Stomach (tissue), 9 donors: ENCODE results near the gene FRMD4B. TPM values are rescaled to one million over a fixed set of nuclear protein-coding genes. Genes with fewer than 3 reads are reported as not detected.

Experiments
- DNase-seq, 2 donors: peaks; one replicate each; pipeline versions ENCODE4 v3.0.0 to v3.0.0-alpha.2; 2013 to 2019
- H3K27ac ChIP-seq, 5 donors: fragments of 200-600 bp in 4 of 5; sonication (generic) in 4 of 5; one replicate each; pipeline ENCODE4 v1.5.1; 2013 to 2019; ENCODE audit warnings: mild to moderate bottlenecking in 1 of 5, moderate library complexity in 1 of 5
- H3K27me3 ChIP-seq, 3 donors: fragments of 200-600 bp; sonication (generic); one replicate each; pipeline ENCODE4 v1.5.1; 2017 to 2019; ENCODE audit warnings: mixed run types in 1 of 3
- H3K36me3 ChIP-seq, 4 donors: fragments of 200-600 bp; sonication (generic); 1 replicate in 3 of 4; 2 replicates in 1 of 4; pipeline ENCODE4 v1.5.1; 2016 to 2019
- H3K4me1 ChIP-seq, 4 donors: fragments of 200-600 bp; sonication (generic); one replicate each; pipeline ENCODE4 v1.5.1; 2016 to 2019
- H3K4me3 ChIP-seq, 4 donors: fragments of 200-600 bp; sonication (generic) in 3 of 4; one replicate each; pipeline ENCODE4 v1.5.1; 2016 to 2019; ENCODE audit warnings: mild to moderate bottlenecking in 1 of 4
- H3K9me3 ChIP-seq, 4 donors: fragments of 200-600 bp; sonication (generic); one replicate each; pipeline ENCODE4 v1.5.1; 2016 to 2019
- EP300 ChIP-seq: sonication (generic); formaldehyde crosslinking; IDR thresholded peaks from one replicate; pipeline ENCODE4 v1.6.1; 2017; ENCODE audit warnings: antibody characterized with exemption
- POLR2A ChIP-seq, 4 donors: fragments of 450-650 bp; IDR thresholded peaks; one replicate each; pipeline ENCODE4 v1.6.1; 2016; ENCODE audit warnings: antibody characterized with exemption in 4 of 4, control low read depth in 2 of 4, mild to moderate bottlenecking in 1 of 4, moderate library complexity in 1 of 4
- POLR2AphosphoS5 ChIP-seq, 3 donors: sonication (generic); formaldehyde crosslinking; IDR thresholded peaks; one replicate each; pipeline ENCODE4 v1.6.1; 2016; ENCODE audit warnings: antibody characterized with exemption in 3 of 3
- WGBS, 5 donors: extraction: QIAGEN DNeasy Blood & Tissue Kit in 3 of 5; methylation state at CpG; one replicate each; pipeline versions ENCODE4 v1.1.5 to v1.1.7; 2013 to 2018; 5-methylcytosine and 5-hydroxymethylcytosine counted together
- intact Hi-C: fragments of 100-400 bp; cut with DNase I; formaldehyde crosslinking; loops from one replicate; pipeline ENCODE4 v1.15.1; 2023; ENCODE audit warnings: low total_unique reads
- polyA plus RNA-seq, 3 donors: library from polyadenylated mRNA; stranded (reverse); fragments of 200-250 nt; gene quantifications; one replicate each; pipeline ENCODE4 v1.2.3, GENCODE V29; 2013
- total RNA-seq, 5 donors: library from RNA; depleted of rRNA; stranded (reverse); fragments of >200 nt; gene quantifications; one replicate each; pipeline versions ENCODE4 v1.1.0 to v1.2.3, GENCODE V29; 2014 to 2016
- TF ChIP-seq, protein P1 (sequence below), 7 experiments: fragments of 450-650 bp in 4 of 7; fragments of 200-600 bp in 3 of 7; sonication (generic) in 3 of 7; IDR thresholded peaks; one replicate each; pipeline ENCODE4 v1.5.1; 2016 to 2019; ENCODE audit warnings: antibody characterized with exemption in 7 of 7, control low read depth in 2 of 7, mild to moderate bottlenecking in 1 of 7
- donor health status: healthy with polysubstance abuse.
- donor health status: Bipolar disorder and iron deficiency.
- donor health status: healthy.

The FRMD4B gene
- total and polyA plus RNA-seq, 8 donors, result 5.2 to 35.6 (median 21.0) TPM

GRCh38 chr3:69408542-69408941, 22.7 kb upstream of the FRMD4B start:
- intact Hi-C loops, result no loop called here
- H3K4me1 ChIP-seq, result peaks cover 0 to 4% (median 0%) of the 10 kb centered on the region in 4 donors
- DNase-seq, result no peak
- H3K27ac ChIP-seq, result no peak overlapping the region
- no peak overlapping the region for H3K4me3 ChIP-seq
- 57 to 67% (median 65%) methylated on average over 5 of the region's 5 CpGs for WGBS, 5 donors
- peaks cover 0 to 6% (median 0%) of the 10 kb centered on the region in 3 donors for H3K27me3 ChIP-seq
- no peaks in the 10 kb centered on the region for H3K36me3 ChIP-seq
- peaks cover 0 to 8% (median 4%) of the 10 kb centered on the region in 4 donors for H3K9me3 ChIP-seq
- TF ChIP-seq EP300, result no peak
- TF ChIP-seq POLR2AphosphoS5 (IDR thresholded peaks at IDR 0.05), result no peak
- no peak for TF ChIP-seq POLR2A (IDR thresholded peaks at IDR 0.05)
- TF ChIP-seq, protein P1, sequence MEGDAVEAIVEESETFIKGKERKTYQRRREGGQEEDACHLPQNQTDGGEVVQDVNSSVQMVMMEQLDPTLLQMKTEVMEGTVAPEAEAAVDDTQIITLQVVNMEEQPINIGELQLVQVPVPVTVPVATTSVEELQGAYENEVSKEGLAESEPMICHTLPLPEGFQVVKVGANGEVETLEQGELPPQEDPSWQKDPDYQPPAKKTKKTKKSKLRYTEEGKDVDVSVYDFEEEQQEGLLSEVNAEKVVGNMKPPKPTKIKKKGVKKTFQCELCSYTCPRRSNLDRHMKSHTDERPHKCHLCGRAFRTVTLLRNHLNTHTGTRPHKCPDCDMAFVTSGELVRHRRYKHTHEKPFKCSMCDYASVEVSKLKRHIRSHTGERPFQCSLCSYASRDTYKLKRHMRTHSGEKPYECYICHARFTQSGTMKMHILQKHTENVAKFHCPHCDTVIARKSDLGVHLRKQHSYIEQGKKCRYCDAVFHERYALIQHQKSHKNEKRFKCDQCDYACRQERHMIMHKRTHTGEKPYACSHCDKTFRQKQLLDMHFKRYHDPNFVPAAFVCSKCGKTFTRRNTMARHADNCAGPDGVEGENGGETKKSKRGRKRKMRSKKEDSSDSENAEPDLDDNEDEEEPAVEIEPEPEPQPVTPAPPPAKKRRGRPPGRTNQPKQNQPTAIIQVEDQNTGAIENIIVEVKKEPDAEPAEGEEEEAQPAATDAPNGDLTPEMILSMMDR (IDR thresholded peaks at IDR 0.05), result no peak

DNA sequence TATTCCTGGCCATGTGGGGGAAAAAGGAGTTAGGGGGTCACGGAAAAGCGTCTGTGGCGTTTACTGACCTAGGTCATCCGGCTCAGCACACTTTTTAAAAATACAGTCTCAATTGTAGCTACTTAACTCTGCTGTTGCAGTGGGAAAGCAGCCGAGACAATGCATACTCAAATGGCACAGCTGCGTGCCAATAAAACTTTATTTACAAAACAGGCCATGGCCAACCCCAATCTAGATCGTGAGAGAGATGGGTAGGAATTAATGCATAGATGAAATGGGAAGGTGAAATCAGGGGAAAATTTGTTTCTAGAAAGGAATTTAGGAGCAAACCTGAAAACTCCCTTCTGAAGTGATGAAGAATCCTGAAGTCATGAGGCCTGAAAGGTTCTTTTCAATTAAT, 22.0 kb upstream of the FRMD4B start:
- Histone ChIP-seq H3K4me3 (no peak overlapping the region), H3K27me3 (peaks cover 0 to 6% (median 0%) of the 10 kb centered on the region in 3 donors), H3K27ac (no peak overlapping the region), H3K4me1 (peaks cover 0 to 4% (median 0%) of the 10 kb centered on the region in 4 donors), H3K9me3 (peaks cover 0 to 8% (median 4%) of the 10 kb centered on the region in 4 donors), H3K36me3 (no peaks in the 10 kb centered on the region)
- 92 to 96% (median 93%) methylated on average over 7 of the region's 7 CpGs for WGBS, 5 donors
- no peak for DNase-seq
- intact Hi-C loops, result no loop called here
- TF ChIP-seq POLR2AphosphoS5 (IDR thresholded peaks at IDR 0.05) (no peak), POLR2A (IDR thresholded peaks at IDR 0.05) (no peak), EP300 (no peak)
- TF ChIP-seq, protein P1 (IDR thresholded peaks at IDR 0.05), result no peak

DNA sequence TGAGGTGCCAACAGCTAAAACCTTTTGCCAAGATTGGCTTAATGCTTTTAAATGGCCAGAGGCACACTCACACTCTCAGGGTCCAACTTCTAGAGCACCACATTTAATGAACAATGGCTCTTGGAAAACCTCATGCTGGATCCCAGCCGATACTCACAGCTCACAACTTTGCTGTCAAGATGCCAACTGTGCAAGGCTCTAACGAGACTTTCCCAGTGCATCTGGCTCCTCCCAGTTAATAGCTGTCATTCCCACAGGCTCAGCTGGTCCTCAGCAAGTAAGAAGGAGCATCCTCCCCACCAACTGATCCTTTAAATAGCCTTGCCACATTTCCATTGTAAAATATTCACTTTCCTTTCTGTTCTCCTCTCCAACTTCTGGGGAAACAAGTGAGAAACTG, 20.3 kb upstream of the FRMD4B start:
- Histone ChIP-seq H3K4me3 (no peak overlapping the region), H3K27ac (no peak overlapping the region), H3K27me3 (peaks cover 0 to 6% (median 0%) of the 10 kb centered on the region in 3 donors), H3K36me3 (no peaks in the 10 kb centered on the region), H3K4me1 (peaks cover 0 to 4% (median 0%) of the 10 kb centered on the region in 4 donors), H3K9me3 (peaks cover 0 to 8% (median 4%) of the 10 kb centered on the region in 4 donors)
- intact Hi-C loops, result no loop called here
- TF ChIP-seq EP300 (no peak), POLR2A (IDR thresholded peaks at IDR 0.05) (no peak), POLR2AphosphoS5 (IDR thresholded peaks at IDR 0.05) (no peak)
- TF ChIP-seq, protein P1 (IDR thresholded peaks at IDR 0.05), result no peak
- DNase-seq, result peak in 1 of 2 donors; percentile 63
- WGBS, 5 donors, result 4 to 35% (median 23%) methylated on average over 2 of the region's 2 CpGs

GRCh38 chr3:69405067-69405466, 19.2 kb upstream of the FRMD4B start:
- intact Hi-C loops, result no loop called here
- no peak for DNase-seq
- Histone ChIP-seq H3K4me3 (no peak overlapping the region), H3K4me1 (peaks cover 0 to 4% (median 0%) of the 10 kb centered on the region in 4 donors), H3K36me3 (no peaks in the 10 kb centered on the region), H3K9me3 (peaks cover 0 to 8% (median 4%) of the 10 kb centered on the region in 4 donors), H3K27ac (no peak overlapping the region), H3K27me3 (peaks cover 0 to 6% (median 0%) of the 10 kb centered on the region in 3 donors)
- TF ChIP-seq EP300, result no peak
- TF ChIP-seq, protein P1 (IDR thresholded peaks at IDR 0.05), result no peak
- no peak for TF ChIP-seq POLR2AphosphoS5 (IDR thresholded peaks at IDR 0.05)
- TF ChIP-seq POLR2A (IDR thresholded peaks at IDR 0.05), result no peak
- WGBS, 5 donors, result 67 to 97% (median 94%) methylated on average over 3 of the region's 3 CpGs
